HCT116 (cell line): Measurements from ENCODE around the gene RAI2. TPM values are rescaled to one million over a fixed set of nuclear protein-coding genes. Genes with fewer than 3 reads are reported as not detected.

Experiments used
- total RNA-seq: library from RNA; stranded (reverse); gene quantifications from one replicate; pipeline ENCODE4 v1.2.1, GENCODE V29; 2021; ENCODE audit not compliant: unreplicated experiment

Gene RAI2
- total RNA-seq, 1 experiment from 2014 or later = not detected

Other genes starting within 250 kb of the RAI2 start
- gene SCML1, start 123.8 kb downstream of the RAI2 start, total RNA-seq = 2.7 TPM